ENCODE measurements around the gene ZSCAN30. TPM values are rescaled to one million over a fixed set of nuclear protein-coding genes. Genes with fewer than 3 reads are reported as not detected.

The ZSCAN30 gene
- total and polyA plus RNA-seq, 10 of the 15 experiments (the other 5 are each of a cell fraction or from before 2014, with no cell fraction given): 2.7 to 15.7 (median 11.2) TPM

GRCh38 chr18:35231052-35231451, 59.0 kb downstream of the ZSCAN30 start (continued):
- TF ChIP-seq, protein P1, sequence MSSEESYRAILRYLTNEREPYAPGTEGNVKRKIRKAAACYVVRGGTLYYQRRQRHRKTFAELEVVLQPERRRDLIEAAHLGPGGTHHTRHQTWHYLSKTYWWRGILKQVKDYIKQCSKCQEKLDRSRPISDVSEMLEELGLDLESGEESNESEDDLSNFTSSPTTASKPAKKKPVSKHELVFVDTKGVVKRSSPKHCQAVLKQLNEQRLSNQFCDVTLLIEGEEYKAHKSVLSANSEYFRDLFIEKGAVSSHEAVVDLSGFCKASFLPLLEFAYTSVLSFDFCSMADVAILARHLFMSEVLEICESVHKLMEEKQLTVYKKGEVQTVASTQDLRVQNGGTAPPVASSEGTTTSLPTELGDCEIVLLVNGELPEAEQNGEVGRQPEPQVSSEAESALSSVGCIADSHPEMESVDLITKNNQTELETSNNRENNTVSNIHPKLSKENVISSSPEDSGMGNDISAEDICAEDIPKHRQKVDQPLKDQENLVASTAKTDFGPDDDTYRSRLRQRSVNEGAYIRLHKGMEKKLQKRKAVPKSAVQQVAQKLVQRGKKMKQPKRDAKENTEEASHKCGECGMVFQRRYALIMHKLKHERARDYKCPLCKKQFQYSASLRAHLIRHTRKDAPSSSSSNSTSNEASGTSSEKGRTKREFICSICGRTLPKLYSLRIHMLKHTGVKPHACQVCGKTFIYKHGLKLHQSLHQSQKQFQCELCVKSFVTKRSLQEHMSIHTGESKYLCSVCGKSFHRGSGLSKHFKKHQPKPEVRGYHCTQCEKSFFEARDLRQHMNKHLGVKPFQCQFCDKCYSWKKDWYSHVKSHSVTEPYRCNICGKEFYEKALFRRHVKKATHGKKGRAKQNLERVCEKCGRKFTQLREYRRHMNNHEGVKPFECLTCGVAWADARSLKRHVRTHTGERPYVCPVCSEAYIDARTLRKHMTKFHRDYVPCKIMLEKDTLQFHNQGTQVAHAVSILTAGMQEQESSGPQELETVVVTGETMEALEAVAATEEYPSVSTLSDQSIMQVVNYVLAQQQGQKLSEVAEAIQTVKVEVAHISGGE (CRISPR knock-in tag; IDR thresholded peaks at IDR 0.05): no peak
- TF ChIP-seq, protein P2, sequence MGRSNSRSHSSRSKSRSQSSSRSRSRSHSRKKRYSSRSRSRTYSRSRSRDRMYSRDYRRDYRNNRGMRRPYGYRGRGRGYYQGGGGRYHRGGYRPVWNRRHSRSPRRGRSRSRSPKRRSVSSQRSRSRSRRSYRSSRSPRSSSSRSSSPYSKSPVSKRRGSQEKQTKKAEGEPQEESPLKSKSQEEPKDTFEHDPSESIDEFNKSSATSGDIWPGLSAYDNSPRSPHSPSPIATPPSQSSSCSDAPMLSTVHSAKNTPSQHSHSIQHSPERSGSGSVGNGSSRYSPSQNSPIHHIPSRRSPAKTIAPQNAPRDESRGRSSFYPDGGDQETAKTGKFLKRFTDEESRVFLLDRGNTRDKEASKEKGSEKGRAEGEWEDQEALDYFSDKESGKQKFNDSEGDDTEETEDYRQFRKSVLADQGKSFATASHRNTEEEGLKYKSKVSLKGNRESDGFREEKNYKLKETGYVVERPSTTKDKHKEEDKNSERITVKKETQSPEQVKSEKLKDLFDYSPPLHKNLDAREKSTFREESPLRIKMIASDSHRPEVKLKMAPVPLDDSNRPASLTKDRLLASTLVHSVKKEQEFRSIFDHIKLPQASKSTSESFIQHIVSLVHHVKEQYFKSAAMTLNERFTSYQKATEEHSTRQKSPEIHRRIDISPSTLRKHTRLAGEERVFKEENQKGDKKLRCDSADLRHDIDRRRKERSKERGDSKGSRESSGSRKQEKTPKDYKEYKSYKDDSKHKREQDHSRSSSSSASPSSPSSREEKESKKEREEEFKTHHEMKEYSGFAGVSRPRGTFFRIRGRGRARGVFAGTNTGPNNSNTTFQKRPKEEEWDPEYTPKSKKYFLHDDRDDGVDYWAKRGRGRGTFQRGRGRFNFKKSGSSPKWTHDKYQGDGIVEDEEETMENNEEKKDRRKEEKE (IDR thresholded peaks at IDR 0.05): no peak
- TF ChIP-seq SMARCA5 (IDR thresholded peaks at IDR 0.05) (peak; percentile 64; the same call in 1 of the 2 replicates), ESRRA (IDR thresholded peaks at IDR 0.05; ENCODE audit: low read length) (no peak), ASH2L (IDR thresholded peaks at IDR 0.05; ENCODE audit: borderline replicate concordance, low read depth) (no peak), PAX5 (IDR thresholded peaks at IDR 0.05; ENCODE audit: borderline replicate concordance, low read depth, low read length) (no peak), YBX1 (IDR thresholded peaks at IDR 0.05) (no peak), EP300 (IDR thresholded peaks at IDR 0.05; ENCODE audit: borderline replicate concordance in 1 of 2, control insufficient read depth in 1 of 2, low read depth in 2 of 2, low read length in 2 of 2) (no peak)
- TF ChIP-seq, protein P3, sequence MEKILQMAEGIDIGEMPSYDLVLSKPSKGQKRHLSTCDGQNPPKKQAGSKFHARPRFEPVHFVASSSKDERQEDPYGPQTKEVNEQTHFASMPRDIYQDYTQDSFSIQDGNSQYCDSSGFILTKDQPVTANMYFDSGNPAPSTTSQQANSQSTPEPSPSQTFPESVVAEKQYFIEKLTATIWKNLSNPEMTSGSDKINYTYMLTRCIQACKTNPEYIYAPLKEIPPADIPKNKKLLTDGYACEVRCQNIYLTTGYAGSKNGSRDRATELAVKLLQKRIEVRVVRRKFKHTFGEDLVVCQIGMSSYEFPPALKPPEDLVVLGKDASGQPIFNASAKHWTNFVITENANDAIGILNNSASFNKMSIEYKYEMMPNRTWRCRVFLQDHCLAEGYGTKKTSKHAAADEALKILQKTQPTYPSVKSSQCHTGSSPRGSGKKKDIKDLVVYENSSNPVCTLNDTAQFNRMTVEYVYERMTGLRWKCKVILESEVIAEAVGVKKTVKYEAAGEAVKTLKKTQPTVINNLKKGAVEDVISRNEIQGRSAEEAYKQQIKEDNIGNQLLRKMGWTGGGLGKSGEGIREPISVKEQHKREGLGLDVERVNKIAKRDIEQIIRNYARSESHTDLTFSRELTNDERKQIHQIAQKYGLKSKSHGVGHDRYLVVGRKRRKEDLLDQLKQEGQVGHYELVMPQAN (conservative IDR thresholded peaks at IDR 0.05): no peak

All from GM12878 (cell line).